Measurements from ENCODE around the gene UNC93A.

UNC93A gene

GRCh38 chr6:167336844-167337630, 45.9 kb downstream of the UNC93A start:
- TF ChIP-seq, protein P1, sequence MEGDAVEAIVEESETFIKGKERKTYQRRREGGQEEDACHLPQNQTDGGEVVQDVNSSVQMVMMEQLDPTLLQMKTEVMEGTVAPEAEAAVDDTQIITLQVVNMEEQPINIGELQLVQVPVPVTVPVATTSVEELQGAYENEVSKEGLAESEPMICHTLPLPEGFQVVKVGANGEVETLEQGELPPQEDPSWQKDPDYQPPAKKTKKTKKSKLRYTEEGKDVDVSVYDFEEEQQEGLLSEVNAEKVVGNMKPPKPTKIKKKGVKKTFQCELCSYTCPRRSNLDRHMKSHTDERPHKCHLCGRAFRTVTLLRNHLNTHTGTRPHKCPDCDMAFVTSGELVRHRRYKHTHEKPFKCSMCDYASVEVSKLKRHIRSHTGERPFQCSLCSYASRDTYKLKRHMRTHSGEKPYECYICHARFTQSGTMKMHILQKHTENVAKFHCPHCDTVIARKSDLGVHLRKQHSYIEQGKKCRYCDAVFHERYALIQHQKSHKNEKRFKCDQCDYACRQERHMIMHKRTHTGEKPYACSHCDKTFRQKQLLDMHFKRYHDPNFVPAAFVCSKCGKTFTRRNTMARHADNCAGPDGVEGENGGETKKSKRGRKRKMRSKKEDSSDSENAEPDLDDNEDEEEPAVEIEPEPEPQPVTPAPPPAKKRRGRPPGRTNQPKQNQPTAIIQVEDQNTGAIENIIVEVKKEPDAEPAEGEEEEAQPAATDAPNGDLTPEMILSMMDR (IDR thresholded peaks at IDR 0.05): no peak
- no peaks in the 10 kb centered on the region for H3K27me3 ChIP-seq
- no peaks in the 10 kb centered on the region for H3K36me3 ChIP-seq
- no peak overlapping the region for H3K27ac ChIP-seq
- no peaks in the 10 kb centered on the region for H3K9me3 ChIP-seq
- no peaks in the 10 kb centered on the region for H3K4me1 ChIP-seq (ENCODE audit: control insufficient read depth in 1 of 2, insufficient read depth in 1 of 2, low read depth in 1 of 2, low read length in 1 of 2)
- no peak overlapping the region for H3K4me3 ChIP-seq (ENCODE audit: low read depth in 1 of 2, low read length in 1 of 2)

- H3K4me1 ChIP-seq (ENCODE audit: control insufficient read depth in 1 of 2, insufficient read depth in 1 of 2, low read depth in 1 of 2, low read length in 1 of 2): no peaks in the 10 kb centered on the region
- no peaks in the 10 kb centered on the region for H3K27me3 ChIP-seq
- TF ChIP-seq, protein P1 (IDR thresholded peaks at IDR 0.05): no peak
- no peak overlapping the region for H3K4me3 ChIP-seq (ENCODE audit: low read depth in 1 of 2, low read length in 1 of 2)
- H3K36me3 ChIP-seq: no peaks in the 10 kb centered on the region
- H3K9me3 ChIP-seq: no peaks in the 10 kb centered on the region
- no peak overlapping the region for H3K27ac ChIP-seq
Measured at GRCh38 chr6:167337675-167338449, 46.7 kb downstream of the UNC93A start.

DNA sequence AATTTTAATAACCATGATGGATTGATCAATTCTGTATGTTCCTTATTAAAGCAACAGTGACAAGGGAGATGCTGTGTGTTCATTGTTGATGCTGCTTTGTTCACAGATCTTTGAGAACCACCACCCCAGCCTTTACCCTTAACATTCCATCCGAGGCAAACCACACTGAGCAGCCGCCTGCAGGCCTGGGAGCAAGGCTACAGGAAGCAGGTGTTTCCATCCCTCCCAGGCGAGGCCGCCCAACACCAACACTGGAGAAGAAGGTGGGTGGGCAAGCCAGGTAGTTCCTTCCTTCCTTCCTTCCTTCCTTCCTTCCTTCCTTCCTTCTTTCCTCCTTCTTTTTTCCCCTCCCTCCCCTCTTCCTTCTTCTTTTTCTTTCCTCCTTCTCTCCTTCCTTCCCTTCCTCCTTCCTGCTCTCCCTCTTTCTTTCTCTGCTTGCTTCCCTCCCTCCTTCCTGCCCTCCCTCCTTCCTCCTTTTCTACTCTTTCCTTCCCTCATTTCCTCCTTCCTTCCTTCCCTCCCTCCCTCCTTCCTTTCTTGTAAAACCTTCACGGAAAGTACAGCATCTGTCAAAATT, 47.5 kb downstream of the UNC93A start:
- H3K27me3 ChIP-seq: no peaks in the 10 kb centered on the region
- no peak overlapping the region for H3K27ac ChIP-seq
- TF ChIP-seq, protein P1 (IDR thresholded peaks at IDR 0.05): no peak
- no peaks in the 10 kb centered on the region for H3K9me3 ChIP-seq
- H3K4me3 ChIP-seq (ENCODE audit: low read depth in 1 of 2, low read length in 1 of 2): no peak overlapping the region
- H3K36me3 ChIP-seq: no peaks in the 10 kb centered on the region
- no peaks in the 10 kb centered on the region for H3K4me1 ChIP-seq (ENCODE audit: control insufficient read depth in 1 of 2, insufficient read depth in 1 of 2, low read depth in 1 of 2, low read length in 1 of 2)

DNA sequence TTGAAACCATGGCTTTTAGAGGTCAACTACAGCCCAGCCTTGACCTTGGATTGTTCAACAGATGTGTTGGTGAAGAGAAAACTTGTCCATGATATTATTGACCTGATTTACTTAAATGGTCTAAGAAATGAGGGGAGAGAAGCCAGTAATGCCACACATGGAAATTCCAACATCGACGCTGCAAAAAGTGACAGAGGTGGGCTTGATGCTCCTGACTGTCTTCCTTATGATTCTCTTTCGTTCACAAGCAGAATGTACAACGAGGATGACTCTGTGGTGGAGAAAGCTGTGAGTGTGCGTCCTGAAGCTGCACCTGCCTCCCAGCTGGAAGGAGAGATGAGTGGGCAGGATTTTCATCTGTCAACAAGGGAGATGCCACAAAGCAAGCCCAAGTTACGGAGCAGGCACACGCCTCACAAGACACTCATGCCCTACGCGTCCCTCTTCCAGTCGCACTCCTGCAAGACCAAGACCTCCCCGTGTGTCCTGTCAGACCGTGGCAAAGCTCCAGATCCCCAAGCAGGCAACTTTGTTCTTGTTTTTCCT, 50.0 kb downstream of the UNC93A start:
- Histone ChIP-seq H3K4me1 (ENCODE audit: control insufficient read depth in 1 of 2, insufficient read depth in 1 of 2, low read depth in 1 of 2, low read length in 1 of 2) (no peaks in the 10 kb centered on the region), H3K27ac (no peak overlapping the region), H3K4me3 (ENCODE audit: low read depth in 1 of 2, low read length in 1 of 2) (no peak overlapping the region), H3K36me3 (no peaks in the 10 kb centered on the region), H3K9me3 (no peaks in the 10 kb centered on the region), H3K27me3 (peaks cover 11% of the 10 kb centered on the region)
- TF ChIP-seq, protein P1 (IDR thresholded peaks at IDR 0.05): no peak
